ENCODE results near the gene C11orf65. TPM values are rescaled to one million over a fixed set of nuclear protein-coding genes. Genes with fewer than 3 reads are reported as not detected.

C11orf65 gene
- total RNA-seq, 2 experiments from 2014 or later = 0.98 to 2.0 TPM

DNA sequence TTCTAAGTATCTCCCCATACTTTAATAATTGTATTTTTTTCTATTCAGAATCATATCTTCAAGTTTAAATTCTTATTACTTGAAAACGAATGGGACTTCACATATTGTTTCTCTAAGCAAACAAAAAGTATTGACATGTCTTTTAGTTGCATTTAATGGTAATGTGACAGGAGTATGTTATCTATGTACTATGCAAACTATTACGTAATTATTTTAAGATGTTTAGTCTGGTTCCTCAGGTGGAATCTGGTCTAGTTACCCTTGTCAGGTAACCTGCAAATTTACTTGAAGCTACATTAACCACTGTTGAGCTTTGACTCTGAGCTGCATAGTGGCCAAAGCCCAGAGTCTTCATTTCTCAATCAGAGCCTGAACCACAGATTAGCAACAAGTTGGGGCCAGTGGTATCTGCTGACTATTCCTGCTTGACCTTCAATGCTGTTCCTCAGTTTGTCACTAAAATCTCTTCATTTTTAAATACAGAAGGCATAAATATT is 133.9 kb downstream of the C11orf65 start:
- Histone ChIP-seq H4K20me1 (ENCODE audit: insufficient read depth, low read length) (no peaks in the 10 kb centered on the region), H3K9me3 (ENCODE audit: low read length) (no peaks in the 10 kb centered on the region), H3K27ac (ENCODE audit: low read depth, low read length, poor library complexity, severe bottlenecking) (no peak overlapping the region), H3K9me2 (ENCODE audit: insufficient read depth, low read length) (no peaks in the 10 kb centered on the region), H2AFZ (ENCODE audit: low read length) (no peak overlapping the region), H3K4me3 (ENCODE audit: low read depth, low read length, poor library complexity, severe bottlenecking) (no peak overlapping the region), H3K79me2 (ENCODE audit: insufficient read depth, low read depth, low read length) (no peaks in the 10 kb centered on the region), H3K4me2 (ENCODE audit: low read length) (no peak overlapping the region), H3K36me3 (ENCODE audit: insufficient read depth, low read length) (peaks cover 95% of the 10 kb centered on the region), H3K4me1 (ENCODE audit: insufficient read depth, low read length, poor library complexity, severe bottlenecking) (no peaks in the 10 kb centered on the region)
- ChIA-PET CTCF (ENCODE audit: unreplicated experiment) (no interaction called here), POLR2A (interaction anchor here (0.9 kb wide), 1 partner anchor 332 kb away, joined by 3 read pairs; no protein-coding TSS in a partner anchor)
- intact Hi-C loops (cut with micrococcal nuclease; ENCODE audit: unreplicated experiment) = no loop called here
- no peak for TF ChIP-seq EZH2phosphoT487 (IDR thresholded peaks at IDR 0.05; ENCODE audit: borderline replicate concordance, low read depth, low read length)
- TF ChIP-seq, protein P1, sequence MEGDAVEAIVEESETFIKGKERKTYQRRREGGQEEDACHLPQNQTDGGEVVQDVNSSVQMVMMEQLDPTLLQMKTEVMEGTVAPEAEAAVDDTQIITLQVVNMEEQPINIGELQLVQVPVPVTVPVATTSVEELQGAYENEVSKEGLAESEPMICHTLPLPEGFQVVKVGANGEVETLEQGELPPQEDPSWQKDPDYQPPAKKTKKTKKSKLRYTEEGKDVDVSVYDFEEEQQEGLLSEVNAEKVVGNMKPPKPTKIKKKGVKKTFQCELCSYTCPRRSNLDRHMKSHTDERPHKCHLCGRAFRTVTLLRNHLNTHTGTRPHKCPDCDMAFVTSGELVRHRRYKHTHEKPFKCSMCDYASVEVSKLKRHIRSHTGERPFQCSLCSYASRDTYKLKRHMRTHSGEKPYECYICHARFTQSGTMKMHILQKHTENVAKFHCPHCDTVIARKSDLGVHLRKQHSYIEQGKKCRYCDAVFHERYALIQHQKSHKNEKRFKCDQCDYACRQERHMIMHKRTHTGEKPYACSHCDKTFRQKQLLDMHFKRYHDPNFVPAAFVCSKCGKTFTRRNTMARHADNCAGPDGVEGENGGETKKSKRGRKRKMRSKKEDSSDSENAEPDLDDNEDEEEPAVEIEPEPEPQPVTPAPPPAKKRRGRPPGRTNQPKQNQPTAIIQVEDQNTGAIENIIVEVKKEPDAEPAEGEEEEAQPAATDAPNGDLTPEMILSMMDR (conservative IDR thresholded peaks at IDR 0.05; ENCODE audit: low read length) = no peak
- no TSS peak for BruUV-seq (replicated peaks)
- no peak for DNase-seq (ENCODE audit: low spot score)

Other genes starting within 250 kb of the C11orf65 start
- 19.2 and 22.6 TPM in 2 replicates for gene NPAT, start 244.9 kb downstream of the C11orf65 start, total RNA-seq (2014; rRNA removed; shearing (Covaris generic))
- gene NPAT, start 244.9 kb downstream of the C11orf65 start, total RNA-seq (2022) = 26.9 and 35.8 TPM in 2 replicates
- gene ATM, start 244.5 kb downstream of the C11orf65 start, total RNA-seq (2014; rRNA removed; shearing (Covaris generic)) = 125 and 147 TPM in 2 replicates
- gene ATM, start 244.5 kb downstream of the C11orf65 start, total RNA-seq (2022) = 159 and 187 TPM in 2 replicates
- gene POGLUT3, start 30.9 kb upstream of the C11orf65 start, total RNA-seq (2014; rRNA removed; shearing (Covaris generic)) = not detected in 2 replicates
- not detected in 2 replicates for gene POGLUT3, start 30.9 kb upstream of the C11orf65 start, total RNA-seq (2022)
- 0.05 TPM in 1 of 2 replicates, not detected in the other for gene EXPH5, start 126.2 kb upstream of the C11orf65 start, total RNA-seq (2014; rRNA removed; shearing (Covaris generic))
- gene EXPH5, start 126.2 kb upstream of the C11orf65 start, total RNA-seq (2022) = not detected in 2 replicates
- gene DDX10, start 197.5 kb upstream of the C11orf65 start, total RNA-seq (2014; rRNA removed; shearing (Covaris generic)) = 38.0 and 46.5 TPM in 2 replicates
- 38.7 and 48.7 TPM in 2 replicates for gene DDX10, start 197.5 kb upstream of the C11orf65 start, total RNA-seq (2022)

All from OCI-LY7 (cell line).